ENCODE results near the gene SERPINF2.

Gene SERPINF2

GRCh38 chr17:1714427-1714979 is 28.2 kb upstream of the SERPINF2 start (continued):
- TF ChIP-seq YY2 (tag by site-specific recombination; IDR thresholded peaks at IDR 0.05): no peak
- no peak for TF ChIP-seq ZNF148 (tag by site-specific recombination; IDR thresholded peaks at IDR 0.05; ENCODE audit: borderline replicate concordance)
- TF ChIP-seq MYNN (tag by site-specific recombination; IDR thresholded peaks at IDR 0.05; ENCODE audit: borderline replicate concordance): no peak
- TF ChIP-seq ZNF202 (tag by site-specific recombination; IDR thresholded peaks at IDR 0.05; ENCODE audit: borderline replicate concordance): no peak
- peak; percentile 70; the same call in 1 of the 2 replicates for TF ChIP-seq ZNF629 (tag by site-specific recombination; IDR thresholded peaks at IDR 0.05)
- peak; percentile 78 for TF ChIP-seq SP2 (tag by site-specific recombination; IDR thresholded peaks at IDR 0.05)
- no peak for TF ChIP-seq HOXA7 (CRISPR knock-in tag; IDR thresholded peaks at IDR 0.05; ENCODE audit: borderline replicate concordance)
- TF ChIP-seq ZNF18 (tag by site-specific recombination; IDR thresholded peaks at IDR 0.05): no peak
- no peak for TF ChIP-seq ZNF664 (tag by site-specific recombination; IDR thresholded peaks at IDR 0.05)
- no peak for TF ChIP-seq ZNF266 (tag by site-specific recombination; IDR thresholded peaks at IDR 0.05; ENCODE audit: low read depth)
- TF ChIP-seq HOXC10 (CRISPR knock-in tag; IDR thresholded peaks at IDR 0.05): no peak
- TF ChIP-seq ZNF837 (tag by site-specific recombination; IDR thresholded peaks at IDR 0.05): no peak
- no peak for TF ChIP-seq PRDM6 (tag by site-specific recombination; IDR thresholded peaks at IDR 0.05)
- TF ChIP-seq ZNF639 (tag by site-specific recombination; IDR thresholded peaks at IDR 0.05): no peak
- no peak for TF ChIP-seq ZNF670 (tag by site-specific recombination; IDR thresholded peaks at IDR 0.05; ENCODE audit: low read depth)
- TF ChIP-seq TRIM28 (IDR thresholded peaks at IDR 0.05; ENCODE audit: borderline replicate concordance, low read length): no peak
- no peak for TF ChIP-seq ZNF37A (tag by site-specific recombination; IDR thresholded peaks at IDR 0.05)
- TF ChIP-seq ZSCAN16 (tag by site-specific recombination; IDR thresholded peaks at IDR 0.05): no peak
- no peak for TF ChIP-seq ZNF248 (tag by site-specific recombination; IDR thresholded peaks at IDR 0.05)
- TF ChIP-seq SETDB1 (IDR thresholded peaks at IDR 0.05; ENCODE audit: insufficient read length, low read length): no peak
- TF ChIP-seq ZSCAN18 (tag by site-specific recombination; IDR thresholded peaks at IDR 0.05): no peak
- no peak for TF ChIP-seq ZBTB21 (tag by site-specific recombination; IDR thresholded peaks at IDR 0.05)
- TF ChIP-seq WT1 (tag by site-specific recombination; IDR thresholded peaks at IDR 0.05): no peak
- TF ChIP-seq KLF1 (tag by site-specific recombination; IDR thresholded peaks at IDR 0.05): no peak; the same call in 1 of the 2 replicates
- no peak for TF ChIP-seq ZIC2 (tag by site-specific recombination; IDR thresholded peaks at IDR 0.05)
- 0 out of 2 replicates have a peak, but pooled peaks have one; percentile 23 for TF ChIP-seq ZNF76 (tag by site-specific recombination; IDR thresholded peaks at IDR 0.05; ENCODE audit: borderline replicate concordance, low read depth)
- TF ChIP-seq ZNF416 (tag by site-specific recombination; IDR thresholded peaks at IDR 0.05): no peak
- no peak for TF ChIP-seq YY1 (tag by site-specific recombination; IDR thresholded peaks at IDR 0.05)
- TF ChIP-seq ZFP41 (tag by site-specific recombination; IDR thresholded peaks at IDR 0.05; ENCODE audit: borderline replicate concordance): no peak
- TF ChIP-seq ZNF560 (tag by site-specific recombination; IDR thresholded peaks at IDR 0.05; ENCODE audit: borderline replicate concordance): no peak
- TF ChIP-seq ZNF155 (tag by site-specific recombination; IDR thresholded peaks at IDR 0.05): no peak
- no peak for TF ChIP-seq SCRT2 (tag by site-specific recombination; IDR thresholded peaks at IDR 0.05)
- no peak for TF ChIP-seq GFI1B (tag by site-specific recombination; IDR thresholded peaks at IDR 0.05)
- TF ChIP-seq ZNF121 (tag by site-specific recombination; IDR thresholded peaks at IDR 0.05): peak; percentile 97
